Fibroblast of skin of abdomen (primary cell): ENCODE results near the gene ZNF534.
"Not testable (repeated sequence)": the region's sequence is repeated elsewhere in the genome, so short reads cannot be mapped to it uniquely, and the experiment has no call there.

ENCODE experiments used
- DNase-seq: peaks from one replicate; pipeline ENCODE4 v3.0.0-alpha.2; 2013

Gene ZNF534

GRCh38 chr19:52498571-52498970 is 69.6 kb downstream of the ZNF534 start:
- DNase-seq = no peak

GRCh38 chr19:52500474-52500873 is 71.5 kb downstream of the ZNF534 start:
- DNase-seq = not testable (repeated sequence)

GRCh38 chr19:52500991-52501390 is 72.0 kb downstream of the ZNF534 start:
- not testable (repeated sequence) for DNase-seq
